Right kidney (tissue), 9 donors: ENCODE data around the gene KIF26A.

ENCODE experiments used
- DNase-seq: peaks from one replicate; pipeline ENCODE4 v3.0.0-alpha.2; 2016
- long read RNA-seq, 8 donors: transcript quantifications; one replicate each; lab custom pipeline, GENCODE V29; 2026

KIF26A gene
- long read RNA-seq, donor 1, full-length matches to known transcripts, result 1 of 1 reads
- long read RNA-seq, donor 1, partial matches to known transcripts, result 0 of 1 reads
- long read RNA-seq, donor 1, other reads (novel, unspliced or antisense), result 0 of 1 reads
- long read RNA-seq, donor 2, result 0 reads
- long read RNA-seq, donor 3, result 0 reads
- long read RNA-seq, donor 4, full-length matches to known transcripts, result 2 of 2 reads
- long read RNA-seq, donor 4, partial matches to known transcripts, result 0 of 2 reads
- long read RNA-seq, donor 4, other reads (novel, unspliced or antisense), result 0 of 2 reads
- long read RNA-seq, donor 5, result 0 reads
- long read RNA-seq, donor 6, partial matches to known transcripts, result 6 of 6 reads
- long read RNA-seq, donor 6, other reads (novel, unspliced or antisense), result 0 of 6 reads
- long read RNA-seq, donor 7, result 0 reads
- long read RNA-seq, donor 8, full-length matches to known transcripts, result 1 of 1 reads
- long read RNA-seq, donor 8, partial matches to known transcripts, result 0 of 1 reads
- long read RNA-seq, donor 8, other reads (novel, unspliced or antisense), result 0 of 1 reads

DNA sequence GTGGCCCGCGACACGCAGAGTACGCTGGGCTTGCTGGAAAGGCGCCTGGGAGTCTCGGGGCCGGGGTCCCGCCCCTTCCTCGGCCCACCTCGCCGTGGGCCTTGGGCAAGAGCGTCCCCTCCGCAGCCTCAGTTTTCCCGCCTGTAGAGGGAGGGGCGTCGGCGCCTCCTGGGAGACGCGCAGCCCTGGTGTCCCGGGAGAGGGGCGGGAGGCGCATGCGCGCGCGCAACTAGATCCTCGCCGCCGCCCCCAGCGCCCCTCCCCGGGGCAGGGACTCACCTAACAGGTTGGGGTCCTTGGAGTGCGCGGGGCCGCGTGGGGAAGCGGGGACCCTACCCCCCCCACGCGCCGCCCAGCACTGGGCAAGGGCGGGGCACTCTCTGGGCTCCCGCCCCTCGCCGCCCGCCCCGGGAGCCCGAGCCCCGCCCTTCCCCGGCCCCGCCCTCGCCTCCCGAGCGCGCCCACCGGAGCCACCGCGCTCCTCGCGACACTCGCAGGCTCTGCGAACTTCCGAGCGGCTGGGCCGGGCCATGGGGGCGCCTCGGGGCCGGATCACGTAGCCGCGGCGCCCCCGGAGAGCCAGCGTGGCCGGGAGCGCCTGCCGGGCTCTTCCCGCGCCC is at the start of gene KIF26A:
TSS of gene KIF26A (plus strand) at position 490 of the 620 bp plus-strand sequence. CDS start 136 bp downstream, outside the sequence.
- DNase-seq, result peak; percentile 85

DNA sequence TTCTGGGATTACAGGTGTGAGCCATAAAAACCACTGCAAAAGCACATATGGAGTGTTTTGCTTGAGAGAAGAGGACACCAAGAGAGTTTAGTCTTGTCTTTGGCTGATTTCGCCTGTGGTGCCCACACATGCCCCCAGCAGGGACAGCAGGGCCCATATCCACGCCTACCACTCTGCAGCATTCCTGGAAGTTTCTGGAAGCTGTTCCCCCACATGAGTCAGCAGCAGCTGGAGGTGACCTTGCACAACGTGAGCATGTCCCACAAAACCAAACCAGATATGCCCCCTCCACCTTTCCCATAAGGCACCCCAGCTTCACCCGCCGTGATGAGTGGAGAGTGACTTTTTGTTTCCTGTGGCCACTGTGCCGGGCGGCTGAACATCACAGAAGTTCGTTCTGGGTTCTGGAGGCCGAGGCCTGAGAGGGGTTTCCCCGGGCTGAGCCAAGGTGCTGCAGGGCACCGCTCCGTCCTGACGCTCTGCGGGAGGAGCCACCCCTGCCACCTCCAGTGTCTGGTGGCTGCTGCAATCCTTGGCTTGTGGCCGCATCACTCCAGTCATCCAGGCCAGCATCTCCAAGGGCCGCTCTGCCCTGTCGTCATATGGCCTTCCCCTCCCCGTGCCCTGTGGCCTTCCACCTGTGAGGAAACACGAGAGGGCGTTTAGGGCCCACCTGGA is 48.2 kb upstream of the KIF26A start:
- no peak for DNase-seq

DNA sequence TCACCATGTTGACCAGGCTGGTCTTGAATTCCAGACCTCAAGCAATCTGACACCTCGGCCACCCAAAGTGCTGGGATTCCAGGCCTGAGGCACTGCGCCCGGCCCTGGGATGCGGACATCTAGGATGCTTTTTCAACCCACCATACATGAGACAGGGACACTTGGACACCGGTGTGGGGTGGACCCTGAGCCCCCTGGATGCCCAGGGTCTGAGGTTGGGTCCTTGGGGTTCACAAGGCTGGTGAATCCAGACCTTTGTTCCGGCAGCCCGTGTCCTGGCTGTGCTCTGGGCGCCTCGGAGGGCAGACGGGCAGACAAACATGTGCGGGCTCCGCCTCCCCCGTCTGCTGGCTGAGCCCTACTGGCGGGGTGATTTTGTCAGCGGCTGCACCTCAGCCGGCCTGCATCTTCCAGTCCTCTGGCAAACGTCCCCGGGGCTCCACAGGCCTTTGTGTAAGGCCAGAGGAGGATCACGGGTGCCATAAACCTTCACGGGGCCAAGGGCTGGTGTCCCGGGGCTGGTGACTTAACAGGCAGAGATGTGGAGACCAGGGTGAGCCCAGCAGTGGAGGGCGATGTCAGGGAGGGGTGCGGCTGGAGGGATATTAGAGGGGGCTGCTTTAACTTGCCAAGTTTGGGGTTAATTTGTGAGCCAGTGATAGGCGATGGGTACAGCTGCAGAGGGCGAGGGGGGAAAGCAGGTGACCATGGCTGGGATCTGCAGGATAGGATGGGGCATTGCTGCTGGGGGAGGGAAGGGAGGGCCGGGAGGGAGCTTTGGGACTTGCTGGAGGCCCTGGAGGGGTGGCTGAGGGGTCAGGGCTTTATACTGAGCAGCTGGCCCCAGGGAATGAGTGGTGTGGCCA is 47.1 kb upstream of the KIF26A start:
- DNase-seq, result no peak

DNA sequence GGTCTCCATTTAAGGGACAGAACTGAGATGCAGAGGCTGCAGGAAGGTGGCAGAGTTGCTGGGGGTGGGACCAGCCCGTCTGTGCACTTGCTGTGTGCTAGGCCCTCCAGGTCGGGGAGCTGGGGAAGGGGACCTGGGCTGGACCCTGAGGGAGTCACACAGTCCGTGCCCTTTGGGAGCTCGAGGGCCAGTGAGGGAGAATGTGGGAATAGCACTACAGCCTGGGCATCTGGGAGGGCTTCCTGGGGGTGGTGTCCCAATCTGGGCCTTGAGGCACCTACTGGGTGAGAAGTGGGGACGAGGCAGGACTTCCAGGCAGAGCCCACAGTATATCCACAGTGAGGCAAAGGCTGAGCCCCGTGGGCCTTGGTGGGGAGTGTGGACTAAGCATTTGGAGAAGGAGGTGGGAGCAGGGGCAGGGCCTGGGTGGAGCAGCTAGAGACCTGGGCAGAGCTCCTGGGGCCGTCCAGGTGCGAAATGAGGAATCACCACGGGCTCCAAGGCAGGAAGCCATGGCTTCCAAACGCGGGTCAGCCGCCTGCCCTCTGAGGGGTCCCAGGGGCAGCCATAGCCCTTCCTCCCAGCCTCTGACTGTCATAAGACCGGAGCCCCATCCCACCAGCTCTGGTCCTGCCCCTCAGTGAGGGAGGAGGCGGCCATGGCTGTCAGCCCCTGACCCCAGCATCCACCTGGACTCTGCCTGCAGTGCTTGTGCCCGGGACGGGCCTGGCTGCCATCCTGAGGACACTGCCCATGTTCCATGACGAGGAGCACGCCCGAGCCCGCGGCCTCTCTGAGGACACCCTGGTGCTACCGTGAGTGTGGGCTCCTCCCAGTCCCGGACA is 46.2 kb upstream of the KIF26A start:
- DNase-seq, result no peak

DNA sequence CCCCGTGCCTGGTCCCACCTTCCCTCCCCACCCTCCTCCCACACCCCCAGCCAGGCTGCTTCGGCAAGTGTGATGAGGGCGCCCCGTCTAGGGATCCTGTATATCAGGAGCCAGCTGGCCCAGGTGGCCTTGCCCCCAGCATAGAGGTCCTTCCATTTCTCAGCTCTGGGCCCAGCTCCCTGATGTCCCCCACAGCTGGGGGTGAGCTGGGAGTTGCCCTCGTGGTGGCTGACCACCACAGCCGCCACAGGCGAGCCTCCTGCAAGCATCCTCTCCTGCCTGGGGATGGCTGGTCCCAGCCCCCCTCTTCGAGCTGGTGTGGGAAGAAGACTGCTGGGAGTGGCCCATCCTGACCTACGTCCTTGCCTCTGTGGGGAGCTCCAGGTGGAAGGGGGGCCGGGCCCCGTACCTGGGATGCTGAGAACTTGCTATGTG is 45.4 kb upstream of the KIF26A start:
- DNase-seq, result no peak

DNA sequence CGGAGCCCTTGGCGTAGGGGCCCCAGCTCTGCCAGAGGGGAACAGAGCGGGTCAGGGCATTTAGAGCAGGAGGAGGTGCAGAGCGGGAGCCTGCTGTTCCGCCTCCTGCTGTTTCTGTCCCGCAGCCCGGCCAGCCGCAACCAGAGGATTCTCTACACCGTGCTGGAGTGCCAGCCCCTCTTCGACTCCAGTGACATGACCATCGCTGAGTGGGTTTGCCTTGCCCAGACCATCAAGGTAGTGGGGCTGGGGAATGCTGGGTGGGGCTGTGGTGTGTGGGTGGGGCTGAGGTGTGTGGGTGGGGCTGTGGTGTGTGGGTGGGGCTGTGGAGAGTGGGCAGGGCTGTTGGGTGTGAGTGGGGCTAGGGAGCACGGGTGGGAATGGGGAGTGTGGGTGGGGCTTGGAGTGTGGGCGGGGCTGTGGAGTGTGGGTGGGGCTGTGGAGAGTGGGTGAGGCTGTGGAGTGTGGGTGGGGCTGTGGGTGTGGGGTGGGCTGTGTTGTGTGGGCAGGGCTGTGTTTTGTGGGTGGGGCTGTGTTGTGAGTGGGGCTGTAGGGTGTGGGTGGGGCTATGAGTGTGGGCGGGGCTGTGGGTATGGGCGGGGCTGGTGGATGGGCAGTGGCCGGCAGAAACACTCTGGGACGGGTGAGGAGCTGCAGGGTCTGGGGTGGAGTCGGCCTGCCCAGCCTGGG is 44.9 kb upstream of the KIF26A start:
- no peak for DNase-seq

DNA sequence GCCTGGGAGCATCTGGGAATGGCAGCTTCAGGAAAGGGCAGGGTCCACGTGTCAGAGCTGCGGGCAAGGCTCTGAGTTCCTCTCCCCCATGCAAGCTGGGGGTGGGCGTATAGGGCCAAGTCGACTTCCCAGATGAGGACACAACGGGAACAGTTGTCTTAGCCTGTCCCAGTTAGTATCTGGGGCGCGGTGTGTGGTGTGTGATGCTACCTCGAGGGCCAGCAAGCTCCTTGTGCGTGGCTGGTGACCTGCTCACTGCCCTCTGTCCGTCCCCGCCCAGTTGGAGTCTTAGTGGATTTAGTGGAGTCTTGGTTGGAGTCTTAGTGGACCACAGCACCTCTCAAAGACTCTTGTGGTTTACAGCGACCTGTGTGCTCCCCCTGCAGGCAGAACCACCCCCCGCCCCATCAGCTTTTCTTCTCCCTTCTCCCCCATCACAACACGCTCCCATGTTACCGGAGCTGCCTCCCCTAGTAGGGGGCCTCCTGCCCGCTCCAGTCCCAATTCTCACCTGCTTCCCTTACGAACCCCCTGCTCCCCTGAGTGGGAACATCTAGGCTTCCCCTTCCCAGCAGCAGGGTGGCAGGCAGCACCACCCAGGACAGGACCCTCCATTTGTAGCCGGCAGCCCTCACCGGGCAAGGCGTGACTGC is 44.2 kb upstream of the KIF26A start:
- DNase-seq, result no peak

DNA sequence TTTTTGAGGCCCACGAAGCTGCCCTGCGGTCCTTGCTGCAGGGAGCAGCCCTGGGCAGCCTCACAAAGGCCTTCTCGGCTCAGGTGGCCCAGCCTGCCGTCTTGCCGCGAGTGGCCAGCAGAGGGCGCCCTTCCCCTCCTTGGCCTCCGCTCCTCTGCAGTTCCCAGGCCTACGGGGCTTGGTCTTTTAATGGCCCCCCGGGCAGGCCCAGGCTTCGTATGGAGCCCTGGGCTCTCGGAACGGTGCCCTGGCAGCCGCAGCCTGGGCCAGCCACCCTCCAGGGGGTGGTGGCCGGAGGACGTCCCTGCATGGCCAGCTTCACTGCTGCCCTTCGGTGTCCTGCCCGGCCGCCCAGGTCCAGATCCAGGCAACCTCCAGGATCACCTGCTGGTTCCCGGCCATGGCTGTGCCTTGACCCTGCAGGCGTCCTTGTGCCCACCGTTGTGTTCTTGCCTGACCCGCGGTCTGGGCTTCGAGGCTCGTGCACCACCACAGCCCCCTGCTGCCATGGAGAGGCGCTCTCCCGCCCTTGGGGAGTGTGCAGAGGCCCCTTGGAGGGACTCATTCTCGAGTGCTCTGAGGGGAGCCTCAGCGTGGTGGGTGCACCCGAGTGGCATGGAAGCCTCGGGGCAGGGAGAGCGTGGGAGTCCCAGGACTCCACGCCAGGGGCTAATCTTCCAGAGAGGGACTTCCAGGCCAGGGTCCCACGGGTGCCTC is 43.5 kb upstream of the KIF26A start:
- peak; percentile 63 for DNase-seq

DNA sequence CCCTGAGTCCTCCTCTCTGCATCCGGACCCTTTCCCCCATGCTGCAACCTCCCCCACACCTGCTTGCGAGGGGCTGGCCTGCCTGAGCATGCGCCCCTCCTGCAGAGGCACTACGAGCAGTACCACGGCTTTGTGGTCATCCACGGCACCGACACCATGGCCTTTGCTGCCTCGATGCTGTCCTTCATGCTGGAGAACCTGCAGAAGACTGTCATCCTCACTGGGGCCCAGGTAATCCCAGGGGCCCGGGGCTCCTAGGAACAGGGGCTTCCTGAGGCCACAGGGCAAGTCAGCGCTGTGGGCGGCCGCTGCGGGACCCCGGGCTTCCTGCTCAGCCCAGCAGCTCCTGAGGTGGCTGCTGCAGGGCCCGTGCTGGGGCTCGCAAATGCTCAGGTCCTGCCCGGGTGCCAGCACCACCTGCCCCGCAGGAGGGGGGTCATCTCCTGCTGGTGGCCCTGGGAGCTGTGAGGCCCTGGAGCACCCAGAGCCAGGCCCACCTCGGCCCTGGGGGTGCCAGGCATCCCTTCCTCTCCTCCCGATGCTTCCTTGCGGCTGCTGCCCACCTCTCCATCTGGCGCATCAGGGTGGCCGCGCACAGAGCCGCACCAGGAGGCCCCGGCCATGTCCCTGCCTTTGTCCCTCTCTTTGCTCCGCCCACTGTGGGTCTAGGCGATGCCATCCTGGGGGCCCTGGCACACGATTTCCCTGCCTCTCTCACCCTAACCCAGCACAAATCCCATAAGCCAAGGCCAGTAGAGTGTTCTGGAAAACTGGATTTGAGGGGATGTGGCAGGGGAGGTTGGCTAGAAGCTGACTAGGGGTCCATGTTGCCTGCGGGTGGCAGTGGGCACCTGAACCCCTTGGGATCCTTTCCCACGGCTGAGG is 42.7 kb upstream of the KIF26A start:
- no peak for DNase-seq

DNA sequence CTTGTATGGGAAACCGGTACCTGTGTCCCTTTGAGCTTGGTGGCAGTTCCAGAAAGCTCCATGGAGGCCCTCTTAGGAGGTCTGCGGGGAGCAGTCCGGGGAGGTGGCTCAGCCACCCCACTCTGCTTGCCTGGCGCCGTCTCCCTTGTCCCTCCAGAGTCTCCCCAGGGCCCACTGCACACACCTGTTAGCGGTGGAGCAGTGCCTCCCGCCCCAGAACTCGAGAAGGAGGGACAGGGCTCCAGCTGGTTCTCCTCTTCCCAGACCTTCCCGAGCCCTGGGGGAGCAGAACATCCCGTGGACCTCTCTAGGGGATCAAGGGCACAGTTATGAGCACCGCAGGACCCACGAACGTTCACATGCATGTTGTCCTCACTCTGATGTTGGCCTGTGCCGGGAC is 42.1 kb upstream of the KIF26A start:
- no peak for DNase-seq

DNA sequence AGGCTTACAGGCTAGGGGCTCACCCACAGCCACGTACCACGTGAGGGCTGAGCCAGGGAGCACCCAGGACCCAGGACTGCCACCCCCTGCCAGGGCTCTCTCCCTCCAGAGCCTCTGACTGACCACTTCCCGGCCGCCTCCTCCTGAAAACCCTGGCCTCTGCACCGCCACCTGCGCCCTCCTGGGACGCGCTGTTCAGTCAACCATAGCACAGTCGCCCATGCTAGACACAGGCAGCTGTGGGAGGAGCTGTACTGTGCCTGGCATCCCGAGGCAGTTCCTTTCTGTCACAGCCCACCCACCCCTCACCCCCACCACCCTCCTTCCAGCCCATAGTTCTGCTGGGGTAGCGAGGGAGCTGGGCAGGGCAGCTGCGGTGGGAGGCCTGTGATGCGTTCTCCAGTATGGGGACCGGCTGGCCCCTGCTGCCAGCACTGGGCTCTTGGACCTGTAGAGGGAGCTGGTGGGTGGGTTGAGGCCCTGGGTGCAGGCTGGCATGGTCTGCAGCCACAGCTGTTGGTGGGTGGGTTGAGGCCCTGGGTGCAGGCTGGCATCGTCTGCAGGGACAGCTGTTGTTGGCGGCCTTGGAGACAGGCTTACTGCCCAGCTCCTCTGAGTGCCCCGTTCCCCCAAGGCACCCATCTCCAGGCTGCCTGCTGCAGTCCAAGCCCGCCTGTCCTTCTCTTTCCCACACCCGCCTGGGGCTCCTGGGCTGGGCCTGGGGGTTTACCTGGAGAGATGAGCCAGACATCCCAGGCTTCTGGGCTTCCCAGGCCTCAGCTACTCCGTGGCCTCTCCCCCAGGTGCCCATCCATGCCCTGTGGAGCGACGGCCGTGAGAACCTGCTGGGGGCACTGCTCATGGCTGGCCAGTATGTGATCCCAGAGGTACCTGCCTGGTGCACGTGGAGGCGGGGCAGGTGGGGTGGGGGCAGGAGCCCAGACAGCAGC is 41.4 kb upstream of the KIF26A start:
- DNase-seq, result no peak

DNA sequence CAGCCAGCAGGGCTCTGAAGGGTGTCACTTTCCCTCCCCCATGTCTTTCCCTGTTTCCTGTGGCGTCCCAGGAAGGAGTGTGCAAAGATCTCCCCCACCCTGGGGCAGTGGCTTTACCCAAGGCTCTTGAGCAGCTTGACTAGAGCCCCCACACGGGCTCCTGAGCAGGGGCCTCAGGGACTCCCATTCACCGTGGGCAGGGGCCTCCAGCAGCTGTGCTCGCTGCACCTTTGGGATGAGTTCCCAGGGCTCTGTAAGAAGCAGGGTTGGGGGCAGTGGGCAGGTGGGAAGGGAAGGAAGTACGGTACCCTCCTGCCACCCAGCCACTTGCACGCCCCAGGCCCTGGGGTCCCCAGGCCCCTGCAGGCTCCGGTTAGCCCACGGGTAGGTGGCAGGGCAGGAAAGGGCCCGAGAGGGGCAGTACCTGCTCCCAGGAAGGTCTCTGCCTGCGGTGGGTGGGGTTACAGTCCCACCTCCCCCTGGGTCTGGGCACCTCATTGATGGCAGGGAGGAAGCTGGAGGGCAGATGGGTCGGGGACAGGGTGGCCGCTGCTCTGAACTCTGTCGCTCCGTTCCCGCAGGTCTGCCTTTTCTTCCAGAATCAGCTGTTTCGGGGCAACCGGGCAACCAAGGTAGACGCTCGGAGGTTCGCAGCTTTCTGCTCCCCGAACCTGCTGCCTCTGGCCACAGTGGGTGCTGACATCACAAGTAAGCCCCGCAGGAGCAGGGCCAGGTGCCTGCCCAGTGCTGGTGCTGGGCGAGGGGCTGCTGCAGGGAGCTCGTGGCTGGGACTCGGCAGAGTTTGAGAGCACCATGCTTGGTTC is 39.9 kb upstream of the KIF26A start:
- DNase-seq, result no peak

DNA sequence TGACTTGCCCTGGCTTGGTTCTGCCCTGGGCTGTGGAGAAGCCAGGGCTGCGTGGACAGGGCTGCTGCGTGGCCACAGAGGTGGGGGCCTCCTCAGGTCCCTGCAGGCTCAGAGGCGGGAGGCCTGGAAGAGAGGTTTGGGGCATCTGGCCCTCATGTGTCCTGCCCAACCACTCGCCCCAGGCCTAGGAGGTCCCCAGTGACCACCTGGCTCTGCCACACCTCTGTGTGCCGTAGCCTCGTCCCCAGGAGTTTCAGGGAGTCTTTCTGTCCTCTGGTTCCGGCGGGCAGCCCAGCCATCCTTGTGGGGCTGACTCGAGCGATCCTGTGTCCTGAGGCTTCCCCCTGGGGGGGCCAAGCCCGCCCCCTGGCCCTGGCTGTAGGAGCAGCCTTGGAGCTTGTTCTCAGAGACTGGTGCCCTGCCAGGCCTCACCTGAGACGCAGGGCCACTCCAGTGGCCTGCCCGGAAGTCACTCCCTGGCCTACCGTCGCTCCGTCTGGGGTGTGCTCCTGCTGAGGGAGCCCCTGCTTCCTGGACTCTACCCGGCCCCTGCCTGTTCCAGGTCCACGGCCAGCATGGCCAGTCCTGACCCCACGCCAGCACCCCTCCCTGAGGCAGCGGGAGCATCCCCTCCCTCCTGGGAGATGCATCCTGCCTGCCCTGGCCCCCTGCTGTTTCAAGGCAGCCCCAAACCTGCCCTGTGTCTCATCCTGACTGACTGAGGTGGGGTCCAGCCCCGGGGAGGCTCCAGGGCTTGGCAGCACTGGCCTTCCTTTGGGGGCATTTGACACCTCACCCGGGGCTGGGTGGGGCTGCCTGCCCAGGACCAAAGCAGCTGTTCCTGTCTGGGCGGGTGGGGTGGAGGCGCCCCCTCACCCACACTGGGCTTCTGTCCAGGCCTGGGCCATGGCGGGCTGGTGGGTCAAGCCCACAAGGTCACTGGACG is 39.0 kb upstream of the KIF26A start:
- no peak for DNase-seq

DNA sequence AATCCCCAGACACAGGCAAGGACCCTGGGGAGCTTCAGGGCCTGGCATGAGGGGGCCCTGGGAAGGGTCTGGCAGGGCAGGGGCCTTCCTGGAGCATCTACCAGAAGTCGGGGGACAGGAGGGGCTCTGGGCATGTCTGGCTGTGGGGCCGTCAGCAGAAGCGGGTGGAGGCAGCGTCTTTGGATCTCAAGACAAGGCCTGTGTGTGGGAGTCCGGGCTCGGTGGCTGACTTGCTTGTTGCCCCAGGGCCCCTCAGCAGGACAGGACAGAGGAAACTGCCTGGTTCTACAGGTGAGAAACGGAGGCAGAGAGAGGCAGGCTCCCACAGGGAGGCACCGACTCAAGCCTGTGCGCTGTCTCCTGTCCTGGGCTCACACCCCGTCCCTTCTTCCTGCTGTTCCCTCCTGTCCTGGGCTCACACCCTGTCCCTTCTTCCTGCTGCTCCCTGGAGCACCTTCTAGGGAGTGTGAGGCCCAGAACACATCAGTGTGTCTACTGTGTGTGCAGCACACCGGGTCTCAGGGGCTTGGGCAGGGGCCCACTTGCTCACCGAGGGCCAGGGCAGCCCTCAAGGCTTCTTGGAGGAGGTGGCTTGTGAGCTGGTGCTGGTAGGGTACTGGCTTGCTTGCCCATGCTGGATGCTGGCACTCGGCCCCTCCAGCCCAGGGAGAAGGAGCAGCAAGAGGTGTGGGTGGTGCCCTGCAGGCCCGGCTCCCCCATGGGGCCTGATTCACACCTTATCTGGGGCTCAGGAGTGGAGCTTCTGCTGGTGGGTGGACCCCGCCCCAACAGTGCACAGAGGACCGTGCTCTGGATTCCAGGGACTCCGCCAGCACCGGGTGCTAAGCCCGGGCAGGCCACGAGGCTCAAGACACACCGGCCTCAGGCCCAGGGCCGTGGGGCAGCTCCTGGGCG is 38.0 kb upstream of the KIF26A start:
- no peak for DNase-seq
